Sciatic nerve (tissue), 2 donors: ENCODE results near the gene CA7. TPM values are rescaled to one million over a fixed set of nuclear protein-coding genes. Genes with fewer than 3 reads are reported as not detected.
"Not testable (repeated sequence)": the region's sequence is repeated elsewhere in the genome, so short reads cannot be mapped to it uniquely, and the experiment has no call there.

Experiments
- ATAC-seq: fragments of 200-7000 bp; cut with Tn5 transposase; one replicate; pipeline ENCODE4 v1.9.1; 2020; ENCODE audit warnings: mild to moderate bottlenecking, moderate library complexity
- DNase-seq: peaks from one replicate; pipeline ENCODE4 v3.0.0-alpha.2; 2020; ENCODE audit warnings: low spot score
- intact Hi-C: fragments of 100-400 bp; cut with DNase I; formaldehyde crosslinking; loops from one replicate; pipeline ENCODE4 v1.14.2; 2022
- total RNA-seq: library from RNA; stranded (reverse); fragmentation: NEBNext Ultra II Directional; extraction: Animal tissue kit (Norgen Biotek cat#: 25700); gene quantifications from one replicate; pipeline ENCODE4 v1.2.1, GENCODE V29; 2021
- donor health status: DM: no; HTN: no; CAD: no.
- donor health status: DM: no; HTN: no; CAD: no.

The CA7 gene
- total RNA-seq, 1 donor from 2014 or later, result not detected

GRCh38 chr16:66890799-66891198 lies 46.6 kb downstream of the CA7 start:
- DNase-seq (no peak), ATAC-seq (no peak)
- intact Hi-C loops, result no loop called here

GRCh38 chr16:66891360-66891759 lies 47.1 kb downstream of the CA7 start:
- DNase-seq, result no peak
- no peak for ATAC-seq
- intact Hi-C loops, result no loop called here

GRCh38 chr16:66891797-66892196 lies 47.6 kb downstream of the CA7 start:
- ATAC-seq, result no peak
- intact Hi-C loops, result no loop called here
- no peak for DNase-seq

GRCh38 chr16:66894055-66894454 lies 49.8 kb downstream of the CA7 start:
- ATAC-seq, result no peak
- intact Hi-C loops, result no loop called here
- DNase-seq, result no peak

- intact Hi-C loops, result no loop called here
- peak; percentile 76 for DNase-seq
- ATAC-seq, result peak; percentile 81
Observed at GRCh38 chr16:66894948-66895688, 50.9 kb downstream of the CA7 start.

- no peak for ATAC-seq
- intact Hi-C loops, result no loop called here
- DNase-seq, result no peak
Observed at GRCh38 chr16:66895689-66895979, 51.4 kb downstream of the CA7 start.

- DNase-seq (no peak), ATAC-seq (no peak)
- intact Hi-C loops, result no loop called here
Observed at GRCh38 chr16:66895999-66896398, 51.8 kb downstream of the CA7 start.

GRCh38 chr16:66896682-66897081 lies 52.5 kb downstream of the CA7 start:
- DNase-seq, intact Hi-C loops, ATAC-seq: not testable (repeated sequence)

- ATAC-seq (peak; percentile 43), DNase-seq (no peak)
Observed at GRCh38 chr16:66898207-66898606, 54.0 kb downstream of the CA7 start.

GRCh38 chr16:66898933-66899309 lies 54.7 kb downstream of the CA7 start:
- intact Hi-C loops, result no loop called here
- ATAC-seq, result no peak
- no peak for DNase-seq

More at GRCh38 chr16:66898207-66898606, 54.0 kb downstream of the CA7 start:
- intact Hi-C loops, result no loop called here

- ATAC-seq, result peak; percentile 54
- intact Hi-C loops, result no loop called here
Observed at GRCh38 chr16:66899310-66899944, 55.2 kb downstream of the CA7 start.

GRCh38 chr16:66899945-66900710 lies 55.9 kb downstream of the CA7 start:
- ATAC-seq (peak; percentile 64), DNase-seq (peak; percentile 86)
- intact Hi-C loops, result no loop called here

More at GRCh38 chr16:66899310-66899944, 55.2 kb downstream of the CA7 start:
- DNase-seq, result no peak

GRCh38 chr16:66900721-66901441 lies 56.7 kb downstream of the CA7 start:
- intact Hi-C loops, result no loop called here
- ATAC-seq, result peak; percentile 75
- DNase-seq, result no peak

GRCh38 chr16:66901626-66902025 lies 57.4 kb downstream of the CA7 start:
- DNase-seq (no peak), ATAC-seq (no peak)
- intact Hi-C loops, result no loop called here

GRCh38 chr16:66902648-66903543 lies 58.7 kb downstream of the CA7 start:
- DNase-seq (no peak), ATAC-seq (no peak)
- intact Hi-C loops, result no loop called here
